GM18508 (cell line): ENCODE results near the gene OTX1.

Experiments
- ATAC-seq: cut with Tn5 transposase; IDR thresholded peaks from one replicate; pipeline ENCODE4 v1.9.1; 2021; ENCODE audit warnings: moderate number of reproducible peaks; ENCODE audit not compliant: insufficient read depth, unreplicated experiment

The OTX1 gene

DNA sequence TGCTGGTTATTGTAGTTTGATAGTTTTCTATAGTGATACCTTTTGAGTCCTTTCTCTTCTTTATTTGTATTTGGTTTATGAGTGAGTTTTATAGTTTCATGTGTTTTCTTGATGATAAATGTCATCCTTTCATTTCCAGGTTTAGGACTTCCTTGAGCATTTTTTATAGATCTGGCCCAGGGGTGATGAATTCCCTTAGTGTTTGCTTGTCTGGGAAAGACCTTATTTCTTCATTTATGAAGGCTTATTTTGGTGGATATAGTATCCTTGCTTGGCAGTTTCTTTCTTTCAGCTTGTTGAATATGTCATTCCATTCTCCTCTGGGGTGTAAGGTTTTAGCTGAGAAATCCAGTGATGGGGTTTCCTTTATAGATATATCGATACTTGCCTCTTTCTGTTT lies 53.9 kb downstream of the OTX1 start:
- ATAC-seq = no peak
